HG03135 (cell line): ENCODE measurements around the gene ATXN7L2.

Experiments used
- ATAC-seq: cut with Tn5 transposase; IDR thresholded peaks from one replicate; pipeline ENCODE4 v1.9.1; 2021; ENCODE audit warnings: mild to moderate bottlenecking, moderate library complexity; ENCODE audit not compliant: unreplicated experiment

Gene ATXN7L2

DNA sequence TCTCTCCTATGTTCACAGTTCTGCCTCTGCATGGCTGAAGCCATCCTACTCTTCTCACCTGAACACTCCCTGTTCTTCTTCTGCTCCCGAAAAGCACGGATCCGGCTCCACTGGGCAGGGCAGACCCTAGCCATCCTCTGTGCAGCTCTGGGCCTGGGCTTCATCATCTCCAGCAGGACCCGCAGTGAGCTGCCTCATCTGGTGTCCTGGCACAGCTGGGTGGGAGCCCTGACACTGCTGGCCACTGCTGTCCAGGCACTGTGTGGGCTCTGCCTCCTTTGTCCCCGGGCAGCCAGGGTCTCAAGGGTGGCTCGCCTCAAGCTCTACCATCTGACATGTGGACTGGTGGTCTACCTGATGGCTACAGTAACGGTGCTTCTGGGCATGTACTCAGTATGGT lies 12.0 kb downstream of the ATXN7L2 start:
- ATAC-seq: no peak

DNA sequence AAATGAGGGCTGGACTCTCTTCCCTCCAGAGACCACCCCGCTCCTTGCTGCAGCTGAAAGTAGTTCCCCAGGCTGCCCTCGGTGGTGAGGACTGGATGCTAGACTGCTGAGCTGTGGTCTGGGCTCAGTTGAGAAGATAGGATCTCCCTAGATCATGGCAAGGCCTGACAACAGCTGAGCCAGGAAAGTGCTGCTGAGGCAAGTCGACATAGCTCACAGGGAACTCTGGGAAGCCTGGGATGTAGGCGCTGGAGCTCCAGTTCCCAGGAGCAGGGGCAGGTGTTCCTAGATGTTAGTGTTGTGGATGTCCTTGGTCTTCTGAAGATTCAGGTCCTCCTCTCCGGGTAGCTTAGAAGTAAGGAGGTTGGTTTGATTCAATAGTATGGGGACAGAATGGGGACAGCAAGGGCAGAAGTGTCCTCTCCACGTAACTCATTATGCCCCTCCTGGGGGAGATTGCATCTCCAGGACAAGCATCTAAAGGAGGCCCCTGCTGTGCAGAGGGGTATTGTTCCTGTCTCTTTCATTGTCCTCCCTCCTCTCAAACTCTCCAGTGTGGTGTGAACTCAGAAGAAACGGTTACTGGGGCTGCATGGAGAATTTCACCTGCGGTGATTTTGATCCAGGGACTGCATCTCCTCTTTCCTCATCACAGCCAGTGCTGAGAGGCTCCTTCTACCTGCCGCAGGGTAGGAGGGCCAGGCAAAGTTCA lies 13.9 kb downstream of the ATXN7L2 start:
- ATAC-seq: no peak

- no peak for ATAC-seq
Observed at GRCh38 chr1:109498161-109498801, 14.6 kb downstream of the ATXN7L2 start.

GRCh38 chr1:109499081-109499480 lies 15.4 kb downstream of the ATXN7L2 start:
- ATAC-seq: no peak

DNA sequence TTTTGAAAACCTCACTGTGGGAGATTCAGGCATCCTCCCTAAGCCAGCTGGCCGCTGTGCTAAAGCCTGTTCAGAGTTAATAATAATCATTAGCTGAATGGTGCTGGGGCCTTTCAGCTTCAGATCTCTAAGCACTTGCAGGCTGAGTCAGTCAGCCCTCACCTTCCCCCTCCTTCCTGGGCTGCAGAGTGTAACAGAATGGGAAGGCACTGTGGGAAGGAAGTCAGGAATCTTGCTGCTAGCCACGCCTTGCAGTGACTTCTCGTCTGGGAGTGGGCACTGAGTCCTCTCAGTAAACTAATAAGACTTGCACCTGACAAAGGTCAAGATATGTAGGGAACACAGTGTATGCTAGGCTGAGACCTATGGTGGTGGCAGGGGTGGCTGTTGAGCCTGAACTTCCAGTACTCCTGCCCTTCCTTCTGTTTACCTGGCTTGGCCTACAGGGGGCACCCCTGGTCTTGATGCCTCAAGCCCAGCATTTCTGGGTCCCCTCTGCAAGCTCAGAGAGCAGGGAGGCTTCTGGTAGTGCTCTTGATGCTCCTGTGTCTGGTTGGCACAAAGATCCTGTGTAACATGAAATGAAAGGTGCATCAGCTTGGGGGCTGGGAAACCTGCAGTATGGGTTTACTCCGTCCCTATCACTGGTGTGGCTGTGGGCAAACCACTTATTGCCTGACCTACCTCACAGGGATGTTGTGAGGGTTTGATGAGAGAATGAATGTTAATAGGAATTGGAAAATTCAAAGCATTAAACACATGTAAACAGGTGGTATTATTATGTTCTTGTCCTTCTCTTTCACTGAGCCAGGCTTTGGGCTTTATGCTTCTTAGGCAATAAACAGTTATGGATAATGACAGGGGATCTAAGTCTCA lies 16.2 kb downstream of the ATXN7L2 start:
- no peak for ATAC-seq

DNA sequence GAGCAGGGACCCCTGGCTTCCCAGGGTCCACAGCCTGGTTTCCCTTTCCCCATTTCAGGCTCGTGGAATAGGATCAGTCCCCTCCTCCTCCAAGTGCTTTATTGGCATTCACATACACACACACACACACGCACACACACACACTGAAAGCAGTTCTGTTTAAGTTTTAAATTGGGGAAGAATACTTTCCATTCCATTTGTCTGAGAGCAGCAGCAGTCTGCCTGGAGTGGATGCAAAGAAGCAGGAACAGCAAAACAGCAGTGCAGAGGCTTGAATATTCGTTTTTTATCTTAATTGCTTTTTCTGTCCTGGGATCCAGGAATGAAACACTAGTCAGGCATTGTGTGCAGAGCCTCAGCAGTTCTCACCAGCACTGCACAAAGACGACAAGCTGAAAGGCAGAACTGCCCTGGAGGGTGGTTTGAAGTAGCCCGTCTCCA lies 17.3 kb downstream of the ATXN7L2 start:
- no peak for ATAC-seq

DNA sequence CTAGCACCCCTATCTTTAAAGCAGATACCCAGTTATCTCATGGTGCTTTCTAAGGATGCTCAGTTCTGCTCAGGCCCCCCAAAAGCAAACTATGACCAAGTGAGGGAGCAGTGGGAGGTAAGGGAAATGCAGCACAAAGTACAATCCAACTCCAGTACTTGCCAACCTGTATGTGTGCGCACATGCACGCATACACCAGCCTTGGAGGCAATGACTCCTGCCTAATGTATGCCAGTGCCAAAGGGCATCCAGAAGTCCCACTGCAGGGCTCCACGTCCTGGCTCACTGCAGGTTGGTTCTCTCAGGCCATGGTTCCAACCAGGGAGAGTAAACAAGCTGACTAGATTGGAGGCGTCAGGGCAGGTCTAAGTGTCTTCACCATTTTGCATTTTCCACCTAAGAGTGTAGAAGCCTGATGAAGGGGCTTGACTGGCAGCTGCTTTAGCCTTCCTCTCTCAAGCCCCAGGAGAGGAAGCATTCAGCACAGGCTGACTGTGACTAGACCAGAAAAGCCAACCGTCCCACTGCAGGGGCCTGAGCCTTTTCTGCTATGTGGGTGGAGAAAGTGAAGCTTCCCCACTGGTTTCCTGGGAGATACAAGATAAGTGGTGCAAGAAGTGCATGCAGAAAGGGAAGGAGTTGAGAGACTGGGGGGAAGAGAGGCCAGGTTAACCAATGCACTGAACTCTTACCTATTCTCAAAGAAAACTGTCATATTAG lies 18.1 kb downstream of the ATXN7L2 start:
- ATAC-seq: no peak

- no peak for ATAC-seq
Observed at GRCh38 chr1:109502364-109502851, 18.7 kb downstream of the ATXN7L2 start.

- ATAC-seq: no peak
Observed at GRCh38 chr1:109503935-109504334, 20.2 kb downstream of the ATXN7L2 start.

DNA sequence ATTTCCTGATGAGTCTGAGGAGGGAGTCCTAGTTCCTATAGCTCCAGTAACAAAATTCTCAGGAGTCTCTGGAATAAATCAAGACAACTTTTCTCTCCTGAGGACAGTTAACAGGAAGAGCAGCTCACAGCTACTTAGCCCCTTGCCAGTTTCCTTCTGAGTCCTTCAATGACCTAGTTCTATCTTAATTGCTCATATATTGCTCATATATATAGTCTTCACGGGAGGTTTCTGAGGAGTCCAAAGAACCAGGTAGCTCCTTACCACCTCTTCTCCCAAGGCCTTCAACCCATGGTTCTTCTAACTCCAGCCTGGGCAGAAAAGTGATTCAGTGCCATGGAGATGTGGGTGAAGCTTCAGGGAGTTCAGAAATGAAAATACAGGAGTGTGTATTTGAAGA lies 21.3 kb downstream of the ATXN7L2 start:
- no peak for ATAC-seq

DNA sequence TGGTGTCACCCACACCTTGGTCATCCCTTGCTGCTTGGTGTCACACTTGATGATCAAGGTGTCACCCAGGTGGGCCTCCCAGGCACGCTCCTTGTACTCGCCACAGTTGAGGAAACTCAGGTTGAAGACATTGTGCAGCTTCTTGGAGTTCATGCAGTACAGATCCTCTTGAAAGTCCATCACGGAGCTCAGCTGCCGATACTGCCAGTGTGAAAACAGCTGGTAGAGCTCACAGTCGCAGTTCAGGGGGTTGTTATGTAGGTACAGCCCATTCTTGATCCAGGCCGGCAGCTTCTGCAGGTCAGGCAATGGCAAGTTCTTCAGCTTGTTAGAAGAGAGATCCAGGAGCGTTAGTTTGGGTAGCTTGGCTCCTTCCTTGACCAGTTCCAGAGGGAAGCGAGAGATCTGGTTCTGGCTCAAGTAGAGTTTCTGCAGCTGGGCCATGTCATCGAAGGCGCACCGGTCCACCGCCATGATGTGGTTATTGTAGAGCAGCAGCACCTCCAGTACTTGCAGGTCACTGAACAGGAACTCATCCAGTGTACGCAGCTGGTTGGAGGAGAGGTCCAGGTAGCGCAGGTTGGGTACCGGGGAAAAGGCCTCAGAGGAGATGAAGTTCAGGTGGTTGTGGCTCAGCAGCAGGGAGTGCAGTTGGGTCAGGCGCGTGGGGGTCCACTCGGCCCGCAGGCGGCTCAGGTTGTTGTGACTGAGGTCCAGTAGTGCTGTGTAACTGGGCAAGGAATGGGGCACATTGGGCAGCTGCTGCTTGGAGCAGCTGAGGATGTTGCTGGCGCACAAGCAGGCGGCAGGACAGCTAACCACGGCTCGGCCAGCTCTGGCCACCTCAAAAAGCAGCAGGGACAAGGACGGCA lies 24.5 kb downstream of the ATXN7L2 start:
- no peak for ATAC-seq

DNA sequence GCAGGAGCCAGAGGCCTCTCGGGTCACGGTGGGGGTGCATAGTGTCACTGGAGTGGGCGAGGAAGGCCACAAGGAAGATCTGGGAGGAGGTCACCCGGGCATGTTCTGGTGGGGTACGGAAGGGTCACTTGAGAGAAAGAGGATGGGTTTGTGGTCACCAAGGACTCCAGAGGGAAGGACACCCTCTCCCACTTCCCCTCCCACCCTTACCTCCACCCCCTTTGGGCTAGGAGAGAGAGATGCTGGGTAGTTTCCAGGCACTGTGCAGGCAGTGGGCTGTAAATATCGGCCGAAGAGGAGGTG lies 25.1 kb downstream of the ATXN7L2 start:
- ATAC-seq: no peak

DNA sequence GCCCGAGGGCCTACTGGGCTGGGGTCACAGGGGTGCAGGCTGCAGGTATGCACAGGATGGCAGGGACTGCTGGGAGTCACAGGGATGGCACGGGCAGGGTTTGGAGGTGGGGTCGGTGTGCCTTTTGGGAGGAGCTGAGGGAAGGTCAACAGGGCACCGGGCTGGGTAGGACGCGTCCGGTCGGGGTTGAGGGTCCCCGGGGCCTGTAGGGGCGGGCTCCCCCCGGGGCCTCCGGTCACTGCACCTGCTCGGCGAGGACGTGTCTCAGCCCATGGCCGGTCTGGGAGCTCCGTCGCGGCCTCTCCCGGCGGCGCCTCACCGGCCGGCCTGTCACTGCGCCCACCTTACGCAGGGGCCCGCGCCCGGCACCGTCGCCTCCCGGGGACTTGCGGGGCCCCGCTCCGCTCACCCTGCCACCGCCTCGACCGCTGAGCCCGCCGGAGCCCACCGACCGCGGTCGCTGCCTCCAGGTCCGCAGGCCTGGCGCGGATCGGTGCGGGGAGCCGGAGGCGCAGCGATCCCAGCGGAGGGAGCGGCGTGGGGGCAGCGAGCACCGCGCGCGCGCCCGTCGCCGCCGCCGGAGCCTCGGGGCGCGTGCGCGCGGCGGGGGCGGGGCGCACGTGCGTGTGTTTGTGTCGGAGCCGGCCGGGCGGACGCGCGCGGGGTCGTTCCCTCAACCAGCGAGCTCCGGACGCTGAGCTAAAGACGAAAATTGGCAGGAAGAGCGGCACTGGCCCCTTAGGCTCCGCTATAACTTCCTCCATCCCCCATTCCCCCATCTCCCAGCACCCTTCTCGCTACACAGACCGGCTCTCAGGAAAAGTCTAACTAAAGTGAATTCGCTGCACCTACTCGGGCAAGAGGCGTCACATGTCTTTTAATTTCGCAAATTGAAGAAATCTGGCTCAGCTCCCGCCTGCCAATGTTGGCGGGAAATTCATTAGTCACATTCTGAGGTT lies 25.8 kb downstream of the ATXN7L2 start, which contains the start of gene AMIGO1:
AMIGO1 (minus strand) TSS at position 552 of the 959 bp plus-strand sequence. CDS start 815 bp downstream, outside the sequence.
- ATAC-seq: no peak

- ATAC-seq: no peak
Observed at GRCh38 chr1:109513110-109513710, 29.5 kb downstream of the ATXN7L2 start.

- no peak for ATAC-seq
Observed at GRCh38 chr1:109514846-109515245, 31.1 kb downstream of the ATXN7L2 start.

DNA sequence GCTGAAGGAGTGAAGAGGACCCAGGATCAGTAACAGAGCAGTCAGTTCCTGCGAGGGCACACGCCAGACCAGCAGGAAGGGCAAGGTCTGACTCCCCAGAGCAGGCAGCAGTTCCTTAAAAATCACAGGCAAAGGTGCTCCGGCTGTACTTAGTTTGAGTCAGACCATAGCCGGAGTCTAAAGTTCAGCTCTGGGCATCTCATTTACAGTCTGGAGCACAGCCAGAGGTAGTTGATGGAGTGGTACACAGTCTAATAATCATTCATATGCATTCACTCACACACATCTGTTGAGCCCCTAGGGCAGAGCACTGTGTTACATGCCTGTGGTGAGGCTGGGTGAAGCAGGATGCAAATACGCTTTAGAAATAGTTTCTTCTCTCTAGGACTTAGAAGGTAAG lies 33.2 kb downstream of the ATXN7L2 start:
- no peak for ATAC-seq

DNA sequence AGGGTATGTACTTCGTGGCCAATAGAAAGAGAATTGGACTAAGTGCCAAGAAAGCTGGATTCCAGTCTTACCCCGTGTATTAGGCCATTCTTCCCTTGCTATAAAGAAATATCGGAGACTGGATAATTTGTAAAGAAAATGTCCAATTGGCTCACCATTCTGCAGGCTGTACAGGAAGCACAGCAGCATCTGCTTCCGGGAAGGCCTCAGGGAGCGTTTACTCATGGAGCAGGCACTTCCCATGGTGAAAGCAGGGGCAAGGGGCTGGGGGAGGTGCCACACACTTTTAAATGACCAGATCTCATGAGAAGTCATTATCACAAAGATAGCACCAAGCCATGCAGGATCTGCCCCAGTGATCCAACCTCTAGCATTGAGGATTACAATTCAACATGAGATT lies 33.6 kb downstream of the ATXN7L2 start:
- ATAC-seq: no peak
